Measurements from ENCODE around the gene TMEM117.
"Not testable (repeated sequence)": the region's sequence is repeated elsewhere in the genome, so short reads cannot be mapped to it uniquely, and the experiment has no call there.

TMEM117 gene

DNA sequence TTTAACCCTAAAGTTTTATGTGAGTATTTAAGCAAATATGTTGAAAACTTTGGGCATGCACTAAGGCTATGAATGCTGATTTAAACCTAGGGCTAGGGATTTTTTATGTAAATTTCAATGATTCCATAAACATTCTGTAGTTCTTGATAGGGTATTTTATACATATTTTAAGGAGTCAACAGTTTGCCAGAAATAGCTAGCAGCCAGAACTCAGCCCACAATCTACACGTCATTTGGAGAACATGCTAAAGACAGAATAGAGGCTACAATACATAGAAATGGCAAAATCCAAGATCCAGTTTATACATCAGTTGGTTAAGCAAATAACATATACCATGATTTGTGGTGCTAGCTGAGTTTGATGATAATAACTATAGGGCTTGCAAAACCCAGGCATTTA, 184.7 kb downstream of the TMEM117 start:
- no peak for DNase-seq (ENCODE audit: insufficient read length, low spot score)
- TF ChIP-seq POLR2A (IDR thresholded peaks at IDR 0.05; ENCODE audit: low read depth, low read length) = no peak
- no peak for FAIRE-seq

- FAIRE-seq = no peak
- no peak for DNase-seq (ENCODE audit: insufficient read length, low spot score)
- no peak for TF ChIP-seq POLR2A (IDR thresholded peaks at IDR 0.05; ENCODE audit: low read depth, low read length)
Observed at GRCh38 chr12:44021471-44021971, 185.6 kb downstream of the TMEM117 start.

DNA sequence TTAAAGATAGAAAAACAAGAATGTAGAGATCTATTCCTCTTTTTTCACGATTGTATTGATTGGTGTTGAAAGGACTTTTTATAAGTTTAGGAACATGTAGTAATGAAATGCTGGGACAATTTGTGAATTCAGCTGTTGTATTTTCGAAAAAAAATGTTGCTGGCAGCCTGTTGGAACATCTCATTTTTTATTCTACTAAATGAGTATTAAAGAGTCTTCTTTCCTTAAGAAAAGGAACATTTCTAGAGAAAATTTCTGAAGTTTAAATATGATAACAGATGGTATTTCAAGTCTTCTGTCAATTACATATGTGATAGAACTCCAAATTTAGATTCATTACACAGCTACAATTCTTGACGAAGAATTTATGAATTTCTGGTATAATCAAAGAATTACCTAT, 189.6 kb downstream of the TMEM117 start:
- FAIRE-seq (no peak), DNase-seq (ENCODE audit: insufficient read length, low spot score) (no peak)
- TF ChIP-seq POLR2A (IDR thresholded peaks at IDR 0.05; ENCODE audit: low read depth, low read length) = no peak

GRCh38 chr12:44026046-44026445, 190.2 kb downstream of the TMEM117 start:
- DNase-seq (ENCODE audit: insufficient read length, low spot score) = no peak
- FAIRE-seq = no peak
- no peak for TF ChIP-seq POLR2A (IDR thresholded peaks at IDR 0.05; ENCODE audit: low read depth, low read length)

GRCh38 chr12:44026926-44027325, 191.0 kb downstream of the TMEM117 start:
- not testable (repeated sequence) for FAIRE-seq; DNase-seq (ENCODE audit: insufficient read length, low spot score)

DNA sequence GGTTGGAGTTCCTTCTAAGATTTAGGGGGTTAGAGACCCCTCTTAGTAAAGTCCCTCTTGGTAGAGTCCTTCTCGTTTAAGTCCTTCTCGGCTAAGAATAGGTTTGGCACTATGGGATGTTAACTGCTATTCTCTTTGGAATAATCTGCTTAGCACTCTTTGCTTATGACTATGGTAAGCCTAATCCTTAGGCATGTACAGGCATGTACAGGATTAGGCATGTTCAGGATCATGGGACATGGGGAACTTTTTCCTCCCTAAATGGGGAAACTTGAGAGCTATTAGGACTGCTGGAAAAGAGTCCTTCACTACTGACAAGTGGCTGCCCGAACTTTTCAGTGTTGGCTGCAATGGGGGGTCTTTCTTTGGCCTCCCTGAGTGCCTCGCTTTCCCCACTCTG, 193.3 kb downstream of the TMEM117 start:
- FAIRE-seq (no peak), DNase-seq (ENCODE audit: insufficient read length, low spot score) (no peak)
- no peak for TF ChIP-seq POLR2A (IDR thresholded peaks at IDR 0.05; ENCODE audit: low read depth, low read length)

DNA sequence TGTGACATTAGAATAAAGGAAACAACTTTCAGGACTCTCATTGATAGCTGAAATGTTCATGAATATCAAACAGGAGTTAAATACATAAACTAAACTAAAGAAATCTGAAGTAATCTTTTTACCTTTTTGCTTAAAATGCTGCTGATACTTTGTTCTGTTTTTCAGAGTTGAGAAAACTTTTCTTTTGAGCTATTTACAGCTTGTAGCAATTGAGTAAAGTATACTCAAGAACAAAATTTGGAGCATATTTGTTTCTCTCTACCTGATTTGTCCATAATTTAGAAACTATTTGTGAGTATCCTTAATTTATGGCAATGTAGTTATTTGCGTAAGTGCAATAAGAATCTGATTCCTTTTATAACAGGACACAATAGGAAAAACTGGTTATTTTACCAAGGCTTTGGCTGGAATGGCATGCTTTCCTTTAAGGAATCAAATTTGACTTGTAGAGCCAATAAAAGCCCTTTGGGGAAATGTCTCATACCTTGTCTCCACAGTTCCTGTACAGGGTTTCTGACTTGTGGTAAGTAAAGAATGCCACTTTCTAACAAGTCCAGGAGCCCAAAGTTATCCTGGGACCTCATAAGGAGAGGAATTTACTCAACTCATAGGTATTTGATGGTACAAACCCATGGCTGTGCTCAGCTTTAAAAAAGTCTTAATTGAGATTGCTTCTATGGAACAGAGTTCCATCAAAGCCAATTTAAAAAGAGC, 195.7 kb downstream of the TMEM117 start:
- DNase-seq (ENCODE audit: insufficient read length, low spot score) (no peak), FAIRE-seq (no peak)
- no peak for TF ChIP-seq POLR2A (IDR thresholded peaks at IDR 0.05; ENCODE audit: low read depth, low read length)

- TF ChIP-seq POLR2A (IDR thresholded peaks at IDR 0.05; ENCODE audit: low read depth, low read length) = no peak
- DNase-seq (ENCODE audit: insufficient read length, low spot score) (no peak), FAIRE-seq (no peak)
Observed at GRCh38 chr12:44034906-44035305, 199.0 kb downstream of the TMEM117 start.

DNA sequence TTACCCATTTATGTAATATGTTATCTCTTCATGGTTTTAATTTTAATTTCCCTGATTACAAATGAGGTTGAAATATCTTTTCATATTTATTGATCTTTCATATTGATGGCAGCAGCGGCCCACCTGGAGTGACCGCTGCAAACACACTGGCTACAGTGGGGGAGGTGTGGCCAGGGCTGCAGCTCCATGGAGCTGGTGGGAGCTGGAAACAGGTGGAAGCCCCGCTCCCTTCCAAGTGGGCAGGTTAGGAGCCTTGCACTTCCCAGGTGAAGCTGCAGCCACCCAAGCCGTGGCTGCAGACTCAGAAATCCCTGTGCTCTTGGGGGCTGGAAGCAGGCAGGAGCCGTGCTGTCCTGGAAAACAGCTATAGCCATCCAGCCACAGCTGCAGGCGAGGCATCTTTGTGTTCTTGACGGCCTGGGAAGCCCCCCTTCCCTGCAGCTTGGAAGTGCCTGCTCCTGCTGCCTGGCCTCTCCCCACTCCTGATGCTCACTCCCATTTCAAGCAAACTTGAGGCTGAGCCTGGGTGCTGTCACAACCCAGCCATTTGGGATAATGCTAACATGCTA, 201.1 kb downstream of the TMEM117 start:
- no peak for TF ChIP-seq POLR2A (IDR thresholded peaks at IDR 0.05; ENCODE audit: low read depth, low read length)
- DNase-seq (ENCODE audit: insufficient read length, low spot score) = no peak
- FAIRE-seq = no peak

DNA sequence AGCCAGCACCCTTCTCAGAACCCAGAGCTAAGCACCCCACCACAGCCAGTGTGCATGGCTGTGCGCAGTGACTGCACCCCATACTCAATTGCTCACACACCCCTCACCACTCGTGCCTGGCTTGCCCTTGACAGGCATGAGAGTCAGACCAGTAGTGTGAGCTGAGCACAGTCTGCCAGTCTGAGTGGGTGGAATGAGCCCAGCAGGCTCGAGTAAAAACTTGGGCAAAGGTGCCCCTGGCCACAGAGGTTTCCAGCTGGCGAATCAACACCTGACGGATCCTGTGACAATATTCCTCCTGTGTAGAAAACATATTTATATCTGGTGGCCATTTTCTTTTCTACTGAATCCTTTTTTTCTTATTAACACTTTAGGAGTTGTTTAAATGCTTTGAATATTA, 202.5 kb downstream of the TMEM117 start:
- no peak for FAIRE-seq
- TF ChIP-seq POLR2A (IDR thresholded peaks at IDR 0.05; ENCODE audit: low read depth, low read length) = no peak
- DNase-seq (ENCODE audit: insufficient read length, low spot score) = no peak

- not testable (repeated sequence) for DNase-seq (ENCODE audit: insufficient read length, low spot score); FAIRE-seq
Observed at GRCh38 chr12:44044491-44044890, 208.6 kb downstream of the TMEM117 start.

- no peak for TF ChIP-seq POLR2A (IDR thresholded peaks at IDR 0.05; ENCODE audit: low read depth, low read length)
- FAIRE-seq = no peak
- DNase-seq (ENCODE audit: insufficient read length, low spot score) = no peak
Observed at GRCh38 chr12:44046732-44047417, 211.0 kb downstream of the TMEM117 start.

DNA sequence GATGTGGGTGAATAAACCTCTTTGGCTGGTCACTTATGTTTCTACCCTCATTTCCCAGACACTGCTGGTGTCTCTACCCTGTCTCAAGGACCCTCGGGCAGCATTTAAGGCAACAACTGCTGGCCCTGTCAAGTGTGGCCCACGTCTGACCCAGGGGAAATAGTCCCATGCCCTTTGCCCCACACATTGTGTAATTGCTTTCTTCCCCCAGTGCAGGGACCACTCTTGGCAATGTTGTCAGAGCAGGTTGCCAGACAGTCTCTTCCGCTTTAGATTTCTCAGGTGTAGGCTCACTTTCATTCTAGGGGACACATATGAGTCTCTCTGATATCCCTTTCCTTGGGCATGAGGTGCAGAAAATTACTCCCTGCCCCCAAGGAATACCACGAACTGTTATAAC, 216.7 kb downstream of the TMEM117 start:
- no peak for FAIRE-seq
- TF ChIP-seq POLR2A (IDR thresholded peaks at IDR 0.05; ENCODE audit: low read depth, low read length) = no peak
- no peak for DNase-seq (ENCODE audit: insufficient read length, low spot score)

DNA sequence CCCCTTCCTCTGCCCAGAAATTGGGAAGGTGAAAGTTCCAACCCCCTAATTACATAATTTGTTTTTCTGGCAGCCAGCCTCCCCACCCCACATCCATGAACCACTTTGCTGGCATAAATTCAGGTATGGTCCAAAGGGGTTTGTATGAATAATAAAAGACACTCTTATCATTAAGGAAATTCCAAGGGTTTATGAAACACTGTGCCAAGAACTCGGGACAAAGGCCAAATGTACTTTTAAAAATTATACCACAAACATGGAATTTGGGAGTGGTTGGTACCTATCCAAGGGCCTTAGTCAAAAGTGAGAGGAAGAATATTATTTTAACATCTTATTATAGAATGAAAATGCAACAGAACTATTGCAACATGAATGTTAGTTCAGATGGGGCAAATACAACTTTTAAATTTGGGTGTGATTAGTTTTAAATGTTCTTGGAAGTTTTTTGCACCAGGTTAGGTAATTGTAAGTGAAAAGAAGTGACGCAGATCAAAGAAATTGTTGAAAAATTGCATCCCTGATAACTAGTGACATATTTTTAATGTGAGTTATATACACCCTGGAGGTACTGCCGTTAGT, 217.8 kb downstream of the TMEM117 start:
- FAIRE-seq (no peak), DNase-seq (ENCODE audit: insufficient read length, low spot score) (no peak)
- TF ChIP-seq POLR2A (IDR thresholded peaks at IDR 0.05; ENCODE audit: low read depth, low read length) = no peak
